Measurements from ENCODE around the gene ARSK. TPM values are rescaled to one million over a fixed set of nuclear protein-coding genes. Genes with fewer than 3 reads are reported as not detected.

The ARSK gene
- total and polyA plus RNA-seq, 2 of the 4 experiments (the other 2 are of a cell fraction) = 15.1 to 22.0 TPM

DNA sequence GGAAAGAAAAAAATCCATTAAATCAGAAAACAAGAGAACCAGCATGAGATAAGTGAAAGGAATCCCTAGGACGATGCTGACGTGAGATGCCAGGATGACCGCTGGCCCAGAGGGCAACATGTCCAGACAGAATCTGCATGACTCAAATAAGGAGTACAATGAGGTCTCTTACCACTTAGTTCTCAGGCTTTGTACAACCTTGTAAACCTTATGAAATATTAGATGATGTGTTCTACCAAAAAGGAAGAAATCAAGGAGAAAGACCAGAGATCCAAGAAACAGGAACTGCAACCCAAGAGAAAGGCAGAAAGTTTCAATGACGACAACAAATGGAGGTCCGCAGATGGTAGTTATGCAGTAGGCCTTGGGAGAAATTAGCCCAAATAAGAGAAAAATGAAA lies 62.2 kb downstream of the ARSK start:
- in situ Hi-C loops (cut with MboI; ENCODE audit: low sequenced_read_pairs) = no loop called here
- TF ChIP-seq RAD21 (IDR thresholded peaks at IDR 0.05; ENCODE audit: low read length) (no peak), MXI1 (IDR thresholded peaks at IDR 0.05; ENCODE audit: borderline replicate concordance, low read depth, low read length) (no peak), NFE2L2 (IDR thresholded peaks at IDR 0.05; ENCODE audit: low read depth, low read length) (no peak), CEBPB (IDR thresholded peaks at IDR 0.05; ENCODE audit: low read depth, low read length) (no peak), RFX5 (IDR thresholded peaks at IDR 0.05; ENCODE audit: low read depth, low read length) (no peak), BHLHE40 (IDR thresholded peaks at IDR 0.05; ENCODE audit: low read depth, low read length) (no peak), CHD1 (IDR thresholded peaks at IDR 0.05; ENCODE audit: low read depth, low read length) (no peak), FOS (IDR thresholded peaks at IDR 0.05; ENCODE audit: low read depth, low read length) (no peak)
- TF ChIP-seq, protein P1, sequence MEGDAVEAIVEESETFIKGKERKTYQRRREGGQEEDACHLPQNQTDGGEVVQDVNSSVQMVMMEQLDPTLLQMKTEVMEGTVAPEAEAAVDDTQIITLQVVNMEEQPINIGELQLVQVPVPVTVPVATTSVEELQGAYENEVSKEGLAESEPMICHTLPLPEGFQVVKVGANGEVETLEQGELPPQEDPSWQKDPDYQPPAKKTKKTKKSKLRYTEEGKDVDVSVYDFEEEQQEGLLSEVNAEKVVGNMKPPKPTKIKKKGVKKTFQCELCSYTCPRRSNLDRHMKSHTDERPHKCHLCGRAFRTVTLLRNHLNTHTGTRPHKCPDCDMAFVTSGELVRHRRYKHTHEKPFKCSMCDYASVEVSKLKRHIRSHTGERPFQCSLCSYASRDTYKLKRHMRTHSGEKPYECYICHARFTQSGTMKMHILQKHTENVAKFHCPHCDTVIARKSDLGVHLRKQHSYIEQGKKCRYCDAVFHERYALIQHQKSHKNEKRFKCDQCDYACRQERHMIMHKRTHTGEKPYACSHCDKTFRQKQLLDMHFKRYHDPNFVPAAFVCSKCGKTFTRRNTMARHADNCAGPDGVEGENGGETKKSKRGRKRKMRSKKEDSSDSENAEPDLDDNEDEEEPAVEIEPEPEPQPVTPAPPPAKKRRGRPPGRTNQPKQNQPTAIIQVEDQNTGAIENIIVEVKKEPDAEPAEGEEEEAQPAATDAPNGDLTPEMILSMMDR (conservative IDR thresholded peaks at IDR 0.05; ENCODE audit: low read depth, low read length) = no peak
- TF ChIP-seq, protein P2, sequence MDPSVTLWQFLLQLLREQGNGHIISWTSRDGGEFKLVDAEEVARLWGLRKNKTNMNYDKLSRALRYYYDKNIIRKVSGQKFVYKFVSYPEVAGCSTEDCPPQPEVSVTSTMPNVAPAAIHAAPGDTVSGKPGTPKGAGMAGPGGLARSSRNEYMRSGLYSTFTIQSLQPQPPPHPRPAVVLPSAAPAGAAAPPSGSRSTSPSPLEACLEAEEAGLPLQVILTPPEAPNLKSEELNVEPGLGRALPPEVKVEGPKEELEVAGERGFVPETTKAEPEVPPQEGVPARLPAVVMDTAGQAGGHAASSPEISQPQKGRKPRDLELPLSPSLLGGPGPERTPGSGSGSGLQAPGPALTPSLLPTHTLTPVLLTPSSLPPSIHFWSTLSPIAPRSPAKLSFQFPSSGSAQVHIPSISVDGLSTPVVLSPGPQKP (IDR thresholded peaks at IDR 0.05; ENCODE audit: borderline replicate concordance, low read depth, low read length) = no peak
- Histone ChIP-seq H3K9me1 (ENCODE audit: insufficient read depth, low read length) (no peaks in the 10 kb centered on the region), H2BK5ac (ENCODE audit: low read depth, low read length, poor library complexity, severe bottlenecking) (no peak overlapping the region), H2BK15ac (ENCODE audit: low read depth, low read length) (0 out of 3 replicates have a peak overlapping the region, but pooled peaks have one; percentile 14), H3K23ac (ENCODE audit: low read depth, low read length) (peak overlapping the region; percentile 62; the same call in 1 of the 2 replicates), H2AK5ac (ENCODE audit: low read depth, low read length) (peak overlapping the region; percentile 44; the same call in 1 of the 2 replicates), H2BK20ac (ENCODE audit: low read depth, low read length) (no peak overlapping the region), H3K9me3 (ENCODE audit: control insufficient read depth, insufficient read depth, low read length) (peaks cover 3% of the 10 kb centered on the region; the same call in 1 of the 2 replicates), H3K56ac (ENCODE audit: extremely low read depth, insufficient read depth, low read length) (no peak overlapping the region), H2BK120ac (ENCODE audit: low read depth, low read length) (peak overlapping the region; percentile 18; the same call in 1 of the 2 replicates), H3K4me3 (ENCODE audit: insufficient read depth, low read depth, low read length) (no peak overlapping the region), H4K8ac (ENCODE audit: low read depth in 2 of 2, low read length in 2 of 2) (0 out of 4 replicates have a peak overlapping the region, but pooled peaks of 1 of the 2 experiments have one; percentile 46), H3K36me3 (ENCODE audit: control insufficient read depth, insufficient read depth, low read length) (no peaks in the 10 kb centered on the region), H3K4ac (ENCODE audit: low read depth, low read length) (peak overlapping the region; percentile 34; the same call in 1 of the 2 replicates), H3K14ac (replicated peaks; ENCODE audit: low read depth, low read length) (peak overlapping the region; percentile 49; the same call in 1 of the 2 replicates), H2AFZ (replicated peaks; ENCODE audit: low read length, poor library complexity) (peak overlapping the region; percentile 45), H4K20me1 (ENCODE audit: insufficient read depth, low read length) (no peaks in the 10 kb centered on the region), H3K18ac (ENCODE audit: low read depth, low read length) (peak overlapping the region; percentile 92; the same call in 1 of the 2 replicates), H3K79me1 (ENCODE audit: low read depth in 1 of 2, low read length in 2 of 2) (no peaks in the 10 kb centered on the region), H4K91ac (ENCODE audit: insufficient read depth, low read depth, low read length) (no peak overlapping the region), H3K9ac (ENCODE audit: low read depth, low read length) (no peak overlapping the region), H3K27ac (ENCODE audit: insufficient read depth, low read length) (no peak overlapping the region), H3K4me1 (ENCODE audit: control insufficient read depth, insufficient read depth, low read length) (peaks cover 11% of the 10 kb centered on the region), H3K4me2 (ENCODE audit: low read depth, low read length) (no peak overlapping the region), H4K5ac (ENCODE audit: low read depth, low read length) (no peak overlapping the region), H2AK9ac (replicated peaks; ENCODE audit: low read depth, low read length, poor library complexity) (no peak overlapping the region), H3K27me3 (ENCODE audit: control insufficient read depth, insufficient read depth, low read length) (no peaks in the 10 kb centered on the region)
- CTCF ChIA-PET = no interaction called here
- BruUV-seq (replicated peaks) = no TSS peak
- DNase-seq (peak; percentile 59), ATAC-seq (ENCODE audit: low read depth) (no peak)
- no CpG with 5 or more reads among the region's 5 CpGs for WGBS, 2 experiments (ENCODE audit: extremely low coverage in 2 of 2, insufficient read length in 1 of 2)
- POLR2A ChIA-PET (ENCODE audit: unreplicated experiment) = no interaction called here
- intact Hi-C loops (cut with micrococcal nuclease) = no loop called here
- dilution Hi-C loops (cut with HindIII; ENCODE audit: low sequenced_read_pairs, unreplicated experiment) = no loop called here
